NCI-H2029 (cell line): ENCODE data around the gene DUSP2.

Experiments used
- DNase-seq: peaks from one replicate; lab custom pipeline; 2025; lab: John Stamatoyannopoulos, UW

DUSP2 gene

DNA sequence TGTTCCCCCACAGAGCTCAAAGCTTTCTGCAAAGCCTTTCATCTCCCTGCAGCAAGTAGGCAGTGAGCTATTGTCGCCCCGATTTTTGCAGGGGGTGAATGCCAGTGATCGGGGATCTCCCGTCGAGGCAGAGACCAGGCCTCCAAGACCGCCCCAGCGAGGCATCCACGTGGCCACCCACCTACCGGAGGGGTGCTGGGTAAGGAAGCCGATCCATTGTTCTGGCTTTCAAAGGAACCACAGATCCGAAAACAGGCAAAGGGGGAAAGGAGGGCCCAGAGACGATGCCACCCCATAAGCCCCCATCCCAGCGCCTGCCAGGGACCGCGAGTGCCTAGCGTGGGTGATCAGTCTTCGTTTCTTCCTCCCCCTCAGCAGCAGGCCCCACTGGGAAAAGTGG lies 31.3 kb downstream of the DUSP2 start:
- DNase-seq: no peak

- no peak for DNase-seq
These were observed 31.9 kb downstream of the DUSP2 start for GRCh38 chr2:96113367-96113677.

- DNase-seq: no peak
These were observed 32.5 kb downstream of the DUSP2 start for GRCh38 chr2:96112501-96113366.

- DNase-seq: no peak
These were observed 33.3 kb downstream of the DUSP2 start for GRCh38 chr2:96111823-96112500.

- no peak for DNase-seq
These were observed 34.0 kb downstream of the DUSP2 start for GRCh38 chr2:96111257-96111640.

DNA sequence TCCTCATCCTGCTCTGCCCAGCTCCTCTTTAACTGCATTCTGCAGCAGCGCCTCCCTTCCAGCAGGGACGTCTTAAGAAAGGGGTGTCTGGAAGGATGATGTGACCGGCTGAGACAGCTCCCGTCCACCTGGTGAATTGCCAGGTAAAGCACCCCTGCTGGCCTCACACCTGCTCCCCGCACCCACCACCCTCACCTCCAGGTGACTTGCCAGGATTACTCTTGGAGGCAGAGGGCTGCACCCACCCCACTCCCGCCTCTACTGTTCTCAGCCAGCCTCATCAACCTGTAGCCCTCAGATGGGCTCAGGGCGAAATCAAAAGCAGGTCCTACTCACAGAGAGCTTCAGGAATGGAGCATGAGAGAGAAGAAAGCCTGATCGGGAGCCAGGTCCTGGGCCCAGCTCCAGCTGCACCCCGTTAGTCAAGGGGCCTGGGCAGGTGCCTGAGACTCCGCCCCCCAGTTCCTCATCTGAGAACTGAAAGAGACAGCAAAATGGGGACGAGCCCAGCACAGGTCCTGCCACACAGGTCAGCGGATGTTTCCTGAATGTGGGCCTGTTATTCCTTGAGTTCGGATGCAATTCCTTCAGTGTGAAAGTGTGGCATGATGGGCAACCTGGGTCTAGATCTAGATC lies 34.5 kb downstream of the DUSP2 start:
- no peak for DNase-seq

DNA sequence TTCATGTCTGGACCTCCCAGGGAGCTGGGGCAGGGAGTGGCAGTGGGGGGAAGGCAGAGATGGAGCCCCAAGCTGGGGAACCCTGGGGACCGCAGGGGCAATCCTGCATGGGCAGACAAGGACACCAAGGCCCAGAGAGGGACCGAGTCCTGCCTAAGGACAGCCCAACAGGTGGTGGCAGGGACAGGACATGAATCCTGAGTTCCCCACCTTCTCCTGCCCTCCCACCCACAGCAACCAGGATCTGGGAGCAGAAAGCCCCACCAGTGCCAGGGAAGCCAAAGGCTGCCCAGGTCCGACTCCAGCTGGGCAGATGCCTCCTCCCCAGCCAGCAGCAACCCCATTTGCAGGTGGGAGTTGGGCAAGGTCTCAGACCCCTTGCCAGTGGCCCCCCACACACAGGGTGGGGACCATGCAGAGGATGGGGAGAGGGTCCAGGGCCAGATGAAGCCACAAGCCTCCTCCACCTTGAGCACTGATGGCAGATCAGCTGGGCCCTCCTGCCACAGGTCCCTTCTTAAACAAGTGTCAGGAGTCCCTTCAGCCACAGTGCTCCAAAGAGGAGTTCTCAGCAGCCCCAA lies 35.2 kb downstream of the DUSP2 start:
- no peak for DNase-seq

- DNase-seq: no peak
These were observed 35.9 kb downstream of the DUSP2 start for GRCh38 chr2:96109361-96109680.

DNA sequence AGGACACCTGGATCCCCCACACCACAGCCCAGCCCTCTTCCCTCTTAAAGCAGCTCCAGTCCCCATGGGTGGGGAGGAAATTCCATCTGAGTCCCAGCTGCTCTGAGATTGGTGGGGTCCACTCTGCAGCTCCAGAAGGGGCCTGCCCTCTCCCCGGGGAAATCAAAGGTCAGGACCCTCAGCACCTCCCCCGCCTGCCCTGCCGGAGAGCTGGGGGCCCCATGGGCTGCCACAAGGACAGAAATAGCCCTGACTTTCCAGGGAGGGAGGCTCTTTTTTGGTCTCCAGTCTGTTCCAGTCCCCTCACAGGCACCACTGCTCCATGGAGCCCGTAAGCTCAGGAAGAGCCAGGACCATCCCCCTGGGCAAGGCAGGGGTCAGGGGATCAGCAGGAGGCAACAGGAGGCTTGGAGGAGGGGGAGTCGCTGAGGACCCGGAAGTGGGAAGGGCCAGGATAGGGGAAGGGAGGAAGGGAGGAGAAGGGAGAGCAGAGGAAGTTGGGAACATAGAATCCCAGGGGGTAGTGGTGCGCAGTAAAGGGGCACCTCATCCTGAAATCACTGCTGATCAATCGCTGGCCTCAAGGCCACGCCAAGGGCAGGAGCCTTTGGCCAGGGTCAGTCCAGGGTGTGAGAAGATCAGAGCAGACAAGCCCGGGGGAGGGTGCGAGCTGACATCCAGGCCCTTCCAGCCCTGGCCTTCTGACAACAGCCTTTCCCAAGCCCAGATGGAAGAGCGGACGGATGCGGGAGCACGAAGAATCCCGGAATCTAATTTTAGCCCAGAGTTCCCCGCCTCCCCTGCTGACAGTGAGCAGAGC lies 36.5 kb downstream of the DUSP2 start:
- no peak for DNase-seq

GRCh38 chr2:96108151-96108540 lies 37.1 kb downstream of the DUSP2 start:
- DNase-seq: no peak

DNA sequence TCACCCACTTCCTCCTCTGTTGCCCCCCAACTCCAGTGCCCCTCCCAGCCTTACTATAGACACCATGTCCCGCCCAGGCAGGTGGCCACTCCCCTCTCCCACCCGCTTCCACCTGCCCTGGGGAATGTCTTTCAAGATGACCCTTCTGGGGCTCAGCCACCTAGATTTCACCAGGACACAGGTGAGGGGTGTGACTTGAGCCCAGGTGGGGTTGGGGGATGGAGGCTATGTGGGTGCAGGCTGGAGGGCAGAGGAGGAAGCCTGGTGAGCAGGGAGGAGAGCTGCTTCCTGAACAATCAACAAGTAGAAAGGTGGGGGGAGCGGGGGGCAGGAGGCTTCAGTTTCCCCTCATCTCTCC lies 37.6 kb downstream of the DUSP2 start:
- no peak for DNase-seq

- DNase-seq: no peak
These were observed 38.1 kb downstream of the DUSP2 start for GRCh38 chr2:96106991-96107707.

DNA sequence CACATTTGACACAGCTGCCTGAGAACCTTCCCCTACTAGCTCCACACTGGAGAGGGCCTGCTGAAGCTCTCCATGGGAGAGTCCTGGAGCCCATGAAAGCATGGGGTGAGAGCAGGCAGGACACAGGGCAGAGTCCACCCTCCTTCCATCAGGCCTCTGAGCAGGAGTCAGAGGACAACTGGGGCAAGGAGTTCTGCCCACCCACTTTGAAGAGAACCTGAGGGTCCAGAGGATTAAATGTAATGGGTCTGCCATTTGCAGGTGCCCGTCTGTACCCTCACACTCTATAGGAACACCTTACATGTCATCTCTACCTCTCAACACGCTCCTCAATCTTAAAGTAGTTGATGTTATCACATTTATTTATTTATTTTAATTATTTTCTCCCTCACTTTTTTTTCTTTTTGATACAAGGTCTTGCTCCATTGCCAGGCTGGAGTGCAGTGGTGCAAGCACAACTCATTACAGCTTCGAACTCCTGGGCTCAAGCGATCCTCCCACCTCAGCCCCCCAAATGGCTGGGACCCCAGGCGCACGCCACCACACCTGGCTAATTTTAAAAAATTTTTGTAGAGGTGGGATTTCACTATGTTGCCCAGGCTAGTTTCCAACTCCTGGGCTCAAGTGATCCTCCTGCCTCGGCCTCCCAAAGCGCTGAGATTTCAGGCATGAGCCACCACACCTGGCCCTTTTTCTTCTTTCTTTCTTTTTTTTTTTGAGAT lies 39.1 kb downstream of the DUSP2 start:
- no peak for DNase-seq

DNA sequence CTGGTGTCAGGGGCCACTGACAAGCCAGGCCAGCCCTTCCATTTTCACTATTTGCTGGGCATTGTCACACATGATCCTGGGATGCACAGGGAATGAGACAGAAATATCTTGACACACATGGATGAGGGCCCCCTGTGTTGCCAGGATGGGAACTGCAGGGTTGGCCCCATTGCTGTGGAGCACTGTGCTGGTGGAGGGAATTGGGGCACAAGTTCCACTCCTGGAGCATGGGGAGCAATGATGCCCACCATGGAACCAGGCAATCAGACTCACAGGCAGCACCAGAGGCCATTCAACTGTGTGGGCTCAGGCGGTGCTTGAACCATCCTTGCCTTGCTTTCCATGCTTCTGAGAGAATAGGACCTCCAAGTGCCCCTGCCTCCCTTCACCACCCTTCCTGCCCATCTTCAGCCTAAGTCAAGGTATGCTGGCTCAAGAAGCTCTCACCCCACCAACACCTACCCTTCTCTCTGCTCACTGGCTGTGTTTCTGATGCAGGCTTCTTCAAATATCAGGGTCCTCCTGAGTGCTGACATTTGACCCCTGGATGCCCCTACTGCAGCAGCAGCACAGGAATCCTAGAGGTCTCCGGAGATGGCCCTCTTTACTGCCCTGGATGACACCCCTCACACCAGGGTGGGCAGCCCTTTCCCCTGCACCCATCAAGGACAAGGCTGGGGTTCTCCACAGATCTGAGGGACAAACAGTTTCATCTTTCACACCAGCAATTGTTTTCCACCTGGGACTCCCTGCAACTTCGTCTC lies 39.9 kb downstream of the DUSP2 start:
- no peak for DNase-seq

DNA sequence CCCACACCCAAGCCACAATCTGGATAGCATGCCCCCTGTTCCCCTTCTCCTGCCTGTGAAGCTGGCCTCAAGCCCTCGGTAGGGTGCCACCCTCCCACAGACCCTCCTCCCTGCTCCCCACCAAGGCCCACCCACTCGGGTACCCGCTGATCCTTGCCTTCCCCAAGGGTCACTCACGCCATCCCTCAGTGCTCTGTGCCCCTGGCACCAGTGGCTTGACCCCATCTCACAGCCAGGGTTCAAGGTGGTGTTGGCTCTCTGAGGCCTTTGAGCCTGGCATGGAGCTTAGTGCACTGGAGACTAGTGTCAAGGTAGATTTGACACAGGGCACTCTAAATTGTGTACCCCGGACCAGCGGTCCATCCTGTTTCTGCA lies 40.8 kb downstream of the DUSP2 start:
- no peak for DNase-seq

DNA sequence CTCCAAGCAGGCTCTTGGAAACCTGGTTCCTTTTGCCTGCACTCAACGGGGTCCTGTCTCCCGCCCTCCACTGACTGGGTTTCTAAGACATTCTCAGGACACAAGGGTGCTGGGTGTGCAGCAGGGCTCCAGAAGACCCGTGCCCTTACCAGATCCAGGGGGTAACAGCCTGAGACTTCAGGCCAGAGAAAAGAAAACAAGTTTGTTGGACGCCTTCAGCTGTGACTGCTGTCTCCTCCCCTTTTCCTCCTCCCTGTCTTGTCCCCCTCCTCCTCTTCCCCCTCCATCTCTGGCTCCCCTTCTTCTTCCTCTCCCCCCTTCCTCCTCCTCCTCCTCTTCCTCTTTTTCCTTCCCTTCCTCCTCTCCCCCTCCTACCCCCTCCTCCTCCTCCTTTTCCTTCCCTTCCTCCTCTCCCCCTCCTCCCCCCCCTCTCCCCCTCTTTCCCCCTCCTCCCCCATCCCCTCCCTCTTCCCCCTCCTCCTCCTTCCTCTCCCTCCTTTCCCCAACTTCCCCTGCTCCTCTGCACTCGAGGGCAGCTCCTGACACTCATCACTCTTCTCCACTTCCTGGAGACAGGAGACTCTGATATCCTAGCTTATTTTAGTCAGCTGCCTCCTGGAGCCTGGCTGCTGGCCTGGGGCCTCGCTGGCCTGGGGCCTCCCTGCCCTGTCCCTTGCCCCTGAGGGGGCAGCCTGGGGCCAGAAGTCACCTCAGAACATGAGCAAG lies 41.3 kb downstream of the DUSP2 start:
- no peak for DNase-seq

DNA sequence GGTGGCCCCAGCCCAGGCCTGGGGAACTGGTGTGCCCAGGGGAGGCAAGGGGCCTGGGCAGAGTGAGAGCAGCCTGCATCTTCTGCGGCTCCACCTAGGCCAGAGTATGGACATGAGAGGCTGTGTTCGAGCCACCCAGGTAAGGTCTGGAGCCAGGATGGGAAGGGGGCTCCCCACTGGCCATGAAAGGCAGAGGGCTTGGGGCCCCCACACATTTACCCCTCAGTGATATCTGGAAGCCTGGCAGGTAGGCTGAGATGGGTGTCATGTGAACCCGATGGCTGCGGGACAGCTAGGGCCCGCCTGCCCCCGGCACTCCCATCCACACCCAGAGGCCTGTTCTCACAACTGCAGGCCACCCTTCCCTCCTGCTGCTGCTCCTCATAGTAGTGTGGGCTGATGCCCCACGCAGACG lies 42.0 kb downstream of the DUSP2 start:
- no peak for DNase-seq

- DNase-seq: no peak
These were observed 42.5 kb downstream of the DUSP2 start for GRCh38 chr2:96102596-96103186.

- no peak for DNase-seq
These were observed 44.3 kb downstream of the DUSP2 start for GRCh38 chr2:96100893-96101304.
